SK-N-SH (cell line): ENCODE data around the gene PLA2G3.

ENCODE experiments used
- FOXM1 ChIP-seq: IDR thresholded peaks from 2 replicates; pipeline ENCODE4 v1.4.0; 2012; ENCODE audit warnings: low read depth, mild to moderate bottlenecking
- MXI1 ChIP-seq: IDR thresholded peaks from 2 replicates; pipeline ENCODE4 v1.6.1; 2012; ENCODE audit warnings: mild to moderate bottlenecking, low read depth, low read length, improper control_type of control experiment
- NRF1 ChIP-seq: IDR thresholded peaks from 2 replicates; pipeline ENCODE4 v1.6.1; 2012; ENCODE audit warnings: low read depth, mild to moderate bottlenecking, low read length
- RAD21 ChIP-seq: IDR thresholded peaks from 2 replicates; pipeline ENCODE4 v1.6.1; 2012; ENCODE audit warnings: mild to moderate bottlenecking, low read length
- RFX5 ChIP-seq: IDR thresholded peaks from 2 replicates; pipeline ENCODE4 v1.6.1; 2012; ENCODE audit warnings: mild to moderate bottlenecking, improper control_type of control experiment, low read length
- SMC3 ChIP-seq: IDR thresholded peaks from 2 replicates; pipeline ENCODE4 v1.6.1; 2012; ENCODE audit warnings: low read depth, low read length, improper control_type of control experiment
- TAF1 ChIP-seq: IDR thresholded peaks from 2 replicates; pipeline ENCODE4 v1.6.1; 2012; ENCODE audit warnings: low read depth, mild to moderate bottlenecking, low read length, moderate library complexity, borderline replicate concordance
- YY1 ChIP-seq: IDR thresholded peaks from 2 replicates; pipeline ENCODE4 v1.4.0; 2012; ENCODE audit warnings: low read depth, mild to moderate bottlenecking
- TF ChIP-seq, protein P1 (sequence below): fragments of 200-600 bp; sonication (generic); IDR thresholded peaks from 2 replicates; pipeline ENCODE4 v1.6.1; 2017; ENCODE audit warnings: antibody characterized with exemption, mild to moderate bottlenecking, moderate library complexity
- TF ChIP-seq, protein P2 (sequence below): IDR thresholded peaks from 2 replicates; pipeline ENCODE4; 2012
- TF ChIP-seq, protein P3 (sequence below): IDR thresholded peaks from 2 replicates; pipeline ENCODE4 v1.6.1; 2012; ENCODE audit warnings: mild to moderate bottlenecking, low read depth, low read length, moderate library complexity

DNA sequence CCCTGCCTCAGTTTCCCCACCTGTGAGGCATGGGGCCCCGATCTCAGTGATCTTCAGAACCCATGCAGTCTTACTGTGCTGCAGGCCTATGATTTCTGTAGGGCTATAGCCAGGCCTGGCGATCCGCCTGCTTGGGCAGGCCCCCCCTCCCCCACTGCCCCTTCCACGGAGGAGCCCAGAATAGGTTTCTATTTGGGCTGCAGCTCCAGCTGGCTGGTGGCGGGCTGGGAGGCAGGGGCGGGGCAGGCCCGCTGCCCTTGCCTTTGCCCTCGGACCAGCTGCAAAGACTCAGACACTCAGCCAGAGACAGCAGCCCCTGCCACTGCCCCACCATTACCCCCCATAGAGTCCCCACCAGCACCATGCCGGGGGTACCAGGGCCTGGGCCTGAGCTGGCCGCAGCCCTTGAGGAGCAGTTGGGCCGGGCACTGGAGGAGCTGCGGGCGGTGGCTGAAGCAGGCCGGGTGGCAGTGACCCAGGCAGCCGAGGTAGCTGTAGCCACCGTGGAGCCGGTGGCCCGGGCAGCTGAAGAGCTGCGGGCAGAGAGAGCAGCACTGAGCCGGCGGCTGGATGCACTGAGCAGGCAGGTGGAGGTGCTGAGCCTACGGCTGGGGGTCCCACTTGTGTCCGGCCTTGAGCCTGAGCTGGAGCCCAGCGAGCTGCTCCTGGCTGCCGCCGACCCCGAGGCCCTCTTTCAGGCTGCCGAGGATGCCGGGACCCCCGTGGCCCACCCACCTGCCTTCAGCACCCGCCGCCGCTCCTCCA, 47.0 kb downstream of the PLA2G3 start:
- TF ChIP-seq, protein P1, sequence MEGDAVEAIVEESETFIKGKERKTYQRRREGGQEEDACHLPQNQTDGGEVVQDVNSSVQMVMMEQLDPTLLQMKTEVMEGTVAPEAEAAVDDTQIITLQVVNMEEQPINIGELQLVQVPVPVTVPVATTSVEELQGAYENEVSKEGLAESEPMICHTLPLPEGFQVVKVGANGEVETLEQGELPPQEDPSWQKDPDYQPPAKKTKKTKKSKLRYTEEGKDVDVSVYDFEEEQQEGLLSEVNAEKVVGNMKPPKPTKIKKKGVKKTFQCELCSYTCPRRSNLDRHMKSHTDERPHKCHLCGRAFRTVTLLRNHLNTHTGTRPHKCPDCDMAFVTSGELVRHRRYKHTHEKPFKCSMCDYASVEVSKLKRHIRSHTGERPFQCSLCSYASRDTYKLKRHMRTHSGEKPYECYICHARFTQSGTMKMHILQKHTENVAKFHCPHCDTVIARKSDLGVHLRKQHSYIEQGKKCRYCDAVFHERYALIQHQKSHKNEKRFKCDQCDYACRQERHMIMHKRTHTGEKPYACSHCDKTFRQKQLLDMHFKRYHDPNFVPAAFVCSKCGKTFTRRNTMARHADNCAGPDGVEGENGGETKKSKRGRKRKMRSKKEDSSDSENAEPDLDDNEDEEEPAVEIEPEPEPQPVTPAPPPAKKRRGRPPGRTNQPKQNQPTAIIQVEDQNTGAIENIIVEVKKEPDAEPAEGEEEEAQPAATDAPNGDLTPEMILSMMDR: no peak
- TF ChIP-seq FOXM1 (no peak), RAD21 (no peak), TAF1 (no peak), SMC3 (no peak), MXI1 (no peak), RFX5 (no peak), NRF1 (no peak), YY1 (no peak)
- TF ChIP-seq, protein P2, sequence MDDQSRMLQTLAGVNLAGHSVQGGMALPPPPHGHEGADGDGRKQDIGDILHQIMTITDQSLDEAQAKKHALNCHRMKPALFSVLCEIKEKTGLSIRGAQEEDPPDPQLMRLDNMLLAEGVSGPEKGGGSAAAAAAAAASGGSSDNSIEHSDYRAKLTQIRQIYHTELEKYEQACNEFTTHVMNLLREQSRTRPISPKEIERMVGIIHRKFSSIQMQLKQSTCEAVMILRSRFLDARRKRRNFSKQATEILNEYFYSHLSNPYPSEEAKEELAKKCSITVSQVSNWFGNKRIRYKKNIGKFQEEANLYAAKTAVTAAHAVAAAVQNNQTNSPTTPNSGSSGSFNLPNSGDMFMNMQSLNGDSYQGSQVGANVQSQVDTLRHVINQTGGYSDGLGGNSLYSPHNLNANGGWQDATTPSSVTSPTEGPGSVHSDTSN: no peak
- TF ChIP-seq, protein P3, sequence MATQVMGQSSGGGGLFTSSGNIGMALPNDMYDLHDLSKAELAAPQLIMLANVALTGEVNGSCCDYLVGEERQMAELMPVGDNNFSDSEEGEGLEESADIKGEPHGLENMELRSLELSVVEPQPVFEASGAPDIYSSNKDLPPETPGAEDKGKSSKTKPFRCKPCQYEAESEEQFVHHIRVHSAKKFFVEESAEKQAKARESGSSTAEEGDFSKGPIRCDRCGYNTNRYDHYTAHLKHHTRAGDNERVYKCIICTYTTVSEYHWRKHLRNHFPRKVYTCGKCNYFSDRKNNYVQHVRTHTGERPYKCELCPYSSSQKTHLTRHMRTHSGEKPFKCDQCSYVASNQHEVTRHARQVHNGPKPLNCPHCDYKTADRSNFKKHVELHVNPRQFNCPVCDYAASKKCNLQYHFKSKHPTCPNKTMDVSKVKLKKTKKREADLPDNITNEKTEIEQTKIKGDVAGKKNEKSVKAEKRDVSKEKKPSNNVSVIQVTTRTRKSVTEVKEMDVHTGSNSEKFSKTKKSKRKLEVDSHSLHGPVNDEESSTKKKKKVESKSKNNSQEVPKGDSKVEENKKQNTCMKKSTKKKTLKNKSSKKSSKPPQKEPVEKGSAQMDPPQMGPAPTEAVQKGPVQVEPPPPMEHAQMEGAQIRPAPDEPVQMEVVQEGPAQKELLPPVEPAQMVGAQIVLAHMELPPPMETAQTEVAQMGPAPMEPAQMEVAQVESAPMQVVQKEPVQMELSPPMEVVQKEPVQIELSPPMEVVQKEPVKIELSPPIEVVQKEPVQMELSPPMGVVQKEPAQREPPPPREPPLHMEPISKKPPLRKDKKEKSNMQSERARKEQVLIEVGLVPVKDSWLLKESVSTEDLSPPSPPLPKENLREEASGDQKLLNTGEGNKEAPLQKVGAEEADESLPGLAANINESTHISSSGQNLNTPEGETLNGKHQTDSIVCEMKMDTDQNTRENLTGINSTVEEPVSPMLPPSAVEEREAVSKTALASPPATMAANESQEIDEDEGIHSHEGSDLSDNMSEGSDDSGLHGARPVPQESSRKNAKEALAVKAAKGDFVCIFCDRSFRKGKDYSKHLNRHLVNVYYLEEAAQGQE: no peak
